RKO (cell line): ENCODE results near the gene ZBTB43.
"Not testable (repeated sequence)": the region's sequence is repeated elsewhere in the genome, so short reads cannot be mapped to it uniquely, and the experiment has no call there.

Experiments used
- DNase-seq: peaks from one replicate; pipeline ENCODE4 v3.0.0-alpha.2; 2016; ENCODE audit warnings: low spot score

The ZBTB43 gene, protein sequence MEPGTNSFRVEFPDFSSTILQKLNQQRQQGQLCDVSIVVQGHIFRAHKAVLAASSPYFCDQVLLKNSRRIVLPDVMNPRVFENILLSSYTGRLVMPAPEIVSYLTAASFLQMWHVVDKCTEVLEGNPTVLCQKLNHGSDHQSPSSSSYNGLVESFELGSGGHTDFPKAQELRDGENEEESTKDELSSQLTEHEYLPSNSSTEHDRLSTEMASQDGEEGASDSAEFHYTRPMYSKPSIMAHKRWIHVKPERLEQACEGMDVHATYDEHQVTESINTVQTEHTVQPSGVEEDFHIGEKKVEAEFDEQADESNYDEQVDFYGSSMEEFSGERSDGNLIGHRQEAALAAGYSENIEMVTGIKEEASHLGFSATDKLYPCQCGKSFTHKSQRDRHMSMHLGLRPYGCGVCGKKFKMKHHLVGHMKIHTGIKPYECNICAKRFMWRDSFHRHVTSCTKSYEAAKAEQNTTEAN

GRCh38 chr9:126804696-126805553 lies at the start of gene ZBTB43:
ZBTB43 (plus strand) TSS chr9:126805040; CDS start chr9:126832510, 27,470 bp downstream.
- peak; percentile 99 for DNase-seq

DNA sequence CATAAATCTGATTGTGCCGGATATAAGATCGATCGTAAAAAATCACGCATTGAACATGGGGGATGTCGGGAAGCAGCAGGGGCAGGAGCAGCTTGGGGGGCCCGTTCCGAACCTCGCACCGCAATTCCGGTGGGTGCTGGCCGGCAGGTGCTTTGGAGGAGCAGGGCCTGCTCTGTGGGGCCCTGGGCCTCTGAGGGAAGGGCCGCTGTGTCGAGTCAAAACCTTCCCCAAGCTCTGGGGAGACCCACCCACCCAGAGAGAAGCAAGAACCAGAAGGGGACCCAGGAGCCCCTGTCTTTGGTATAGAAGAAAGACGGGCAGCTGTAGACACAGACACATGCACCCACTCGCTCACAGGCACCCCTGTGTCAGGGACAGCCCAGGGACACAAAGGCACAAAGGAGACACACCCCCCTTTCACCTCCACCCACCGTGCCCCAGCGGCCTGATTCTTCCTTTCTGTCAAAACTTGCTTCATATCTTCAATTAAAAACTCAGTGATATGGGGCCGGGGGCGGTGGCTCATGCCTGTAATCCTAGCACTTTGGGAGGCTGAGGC lies 49.4 kb upstream of the ZBTB43 start:
- no peak for DNase-seq

DNA sequence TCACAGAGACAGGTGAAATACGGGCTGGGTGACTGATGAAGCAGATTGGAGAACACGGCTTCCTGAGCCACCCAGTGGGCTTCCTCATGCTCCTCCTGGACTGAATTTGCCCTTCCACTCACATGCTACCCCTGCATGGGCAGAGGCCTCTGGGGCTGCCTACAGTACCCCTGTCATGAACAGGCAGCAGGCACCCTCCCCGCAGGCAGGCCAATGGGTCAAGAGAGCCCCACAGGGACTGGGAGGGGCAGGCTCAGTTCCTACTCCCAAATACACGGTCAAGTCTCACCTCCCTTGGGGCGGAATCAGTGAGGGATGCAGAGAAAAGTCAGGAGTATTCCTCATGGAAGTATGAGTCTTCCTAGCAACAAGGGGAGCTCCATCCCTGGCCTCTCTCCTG lies 48.6 kb upstream of the ZBTB43 start:
- no peak for DNase-seq

- DNase-seq: no peak
Measured at GRCh38 chr9:126756876-126757415, 47.9 kb upstream of the ZBTB43 start.

DNA sequence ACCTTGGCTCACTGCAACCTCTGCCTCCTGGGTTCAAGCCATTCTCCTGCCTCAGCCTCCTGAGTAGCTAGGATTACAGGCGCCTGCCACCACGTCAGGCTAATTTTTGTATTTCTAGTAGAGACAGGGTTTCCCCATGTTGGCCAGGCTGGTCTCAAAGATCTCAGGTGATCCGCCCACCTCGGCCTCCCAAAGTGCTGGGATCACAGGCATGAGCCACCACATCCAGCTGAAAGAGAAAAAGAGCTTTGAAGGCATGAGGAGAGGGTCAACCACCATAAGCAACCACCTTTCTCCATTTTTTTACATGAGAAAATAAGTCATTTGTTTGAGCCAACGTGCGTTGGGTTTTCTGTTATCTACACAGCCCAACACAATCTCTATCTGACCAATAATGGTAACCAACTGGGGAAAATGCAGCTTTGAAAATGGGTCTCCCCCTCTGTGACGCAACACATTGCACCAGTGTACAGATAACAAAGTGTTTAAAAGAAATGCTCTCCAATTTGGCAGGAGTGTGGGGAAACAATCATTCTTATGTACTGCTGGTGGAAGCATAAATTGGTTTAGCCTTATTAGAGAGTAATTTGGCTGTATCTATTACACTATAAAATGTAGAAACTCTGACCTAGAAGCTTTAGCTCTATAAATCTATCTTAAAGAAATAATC lies 45.8 kb upstream of the ZBTB43 start:
- no peak for DNase-seq

DNA sequence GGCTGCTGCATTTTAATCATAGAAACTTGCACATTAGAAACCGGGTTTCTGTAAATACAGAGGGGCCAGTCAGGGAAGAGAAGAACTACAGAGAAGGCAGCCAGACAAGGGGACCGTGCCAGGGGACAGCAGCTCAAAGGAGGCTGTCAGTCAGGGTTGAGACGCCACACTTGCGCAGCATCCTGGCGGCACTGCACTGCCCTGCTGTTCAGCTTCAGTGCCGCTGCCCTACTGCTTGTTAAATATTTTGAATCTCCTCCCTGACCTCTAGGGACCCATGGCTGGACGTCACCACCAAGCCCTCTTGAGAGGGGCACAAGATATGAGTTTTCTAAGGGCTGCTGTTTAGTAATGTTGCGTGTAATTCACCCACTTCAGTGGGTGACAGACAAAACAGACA lies 43.6 kb upstream of the ZBTB43 start:
- DNase-seq: no peak

DNA sequence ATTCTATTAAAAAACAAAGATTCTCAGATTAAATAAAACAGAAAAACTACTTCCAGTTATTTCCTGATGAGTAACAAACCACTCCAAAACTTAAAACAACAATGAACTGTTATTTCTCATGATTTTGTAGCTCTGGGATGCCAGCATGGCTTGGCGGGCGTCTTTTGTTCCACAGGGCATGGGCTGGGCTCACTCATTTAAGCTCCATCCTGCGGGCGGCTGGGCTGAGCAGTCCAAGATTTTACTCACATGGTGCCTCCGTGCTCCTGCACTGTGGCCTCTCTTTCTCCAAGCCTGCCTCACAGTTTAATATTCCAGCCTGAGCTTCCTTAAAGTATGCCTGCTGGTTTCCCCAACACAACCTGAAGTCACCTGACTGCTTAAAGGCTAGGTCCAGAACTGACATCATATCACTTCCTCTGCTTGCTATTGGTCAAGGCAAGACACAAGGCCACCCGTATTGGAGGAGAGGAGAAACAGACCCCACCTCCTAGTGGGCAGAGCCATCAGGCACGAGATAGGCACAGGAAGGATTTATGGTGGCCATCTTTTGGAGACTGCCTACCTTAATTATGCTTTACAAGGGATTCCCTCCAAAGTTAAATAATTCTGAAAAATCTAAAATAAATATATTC lies 41.6 kb upstream of the ZBTB43 start:
- DNase-seq: peak; percentile 63

GRCh38 chr9:126773004-126773607 lies 31.7 kb upstream of the ZBTB43 start:
- peak; percentile 48 for DNase-seq

GRCh38 chr9:126775926-126776325 lies 28.9 kb upstream of the ZBTB43 start:
- no peak for DNase-seq

- no peak for DNase-seq
Measured at GRCh38 chr9:126777733-126778132, 27.1 kb upstream of the ZBTB43 start.

GRCh38 chr9:126778141-126778540 lies 26.7 kb upstream of the ZBTB43 start:
- no peak for DNase-seq

DNA sequence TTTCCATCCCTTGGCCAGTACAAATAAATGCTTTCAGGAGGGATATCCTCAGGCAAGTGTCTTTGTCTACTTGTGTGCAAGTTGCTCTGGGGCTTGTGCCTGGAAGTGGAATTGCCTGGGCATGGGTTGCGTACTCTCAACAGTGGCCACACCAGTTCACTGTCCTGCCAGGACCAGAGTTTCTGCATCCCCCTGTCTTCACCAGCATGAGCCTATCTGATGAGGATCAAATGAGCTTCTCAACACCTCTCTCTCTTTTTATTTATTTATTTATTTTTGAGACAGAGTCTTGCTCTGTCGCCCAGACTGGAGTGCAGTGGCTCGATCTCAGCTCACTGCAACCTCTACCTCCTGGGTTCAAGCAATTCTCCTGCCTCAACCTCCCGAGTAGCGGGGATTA lies 26.1 kb upstream of the ZBTB43 start:
- DNase-seq: not testable (repeated sequence)

DNA sequence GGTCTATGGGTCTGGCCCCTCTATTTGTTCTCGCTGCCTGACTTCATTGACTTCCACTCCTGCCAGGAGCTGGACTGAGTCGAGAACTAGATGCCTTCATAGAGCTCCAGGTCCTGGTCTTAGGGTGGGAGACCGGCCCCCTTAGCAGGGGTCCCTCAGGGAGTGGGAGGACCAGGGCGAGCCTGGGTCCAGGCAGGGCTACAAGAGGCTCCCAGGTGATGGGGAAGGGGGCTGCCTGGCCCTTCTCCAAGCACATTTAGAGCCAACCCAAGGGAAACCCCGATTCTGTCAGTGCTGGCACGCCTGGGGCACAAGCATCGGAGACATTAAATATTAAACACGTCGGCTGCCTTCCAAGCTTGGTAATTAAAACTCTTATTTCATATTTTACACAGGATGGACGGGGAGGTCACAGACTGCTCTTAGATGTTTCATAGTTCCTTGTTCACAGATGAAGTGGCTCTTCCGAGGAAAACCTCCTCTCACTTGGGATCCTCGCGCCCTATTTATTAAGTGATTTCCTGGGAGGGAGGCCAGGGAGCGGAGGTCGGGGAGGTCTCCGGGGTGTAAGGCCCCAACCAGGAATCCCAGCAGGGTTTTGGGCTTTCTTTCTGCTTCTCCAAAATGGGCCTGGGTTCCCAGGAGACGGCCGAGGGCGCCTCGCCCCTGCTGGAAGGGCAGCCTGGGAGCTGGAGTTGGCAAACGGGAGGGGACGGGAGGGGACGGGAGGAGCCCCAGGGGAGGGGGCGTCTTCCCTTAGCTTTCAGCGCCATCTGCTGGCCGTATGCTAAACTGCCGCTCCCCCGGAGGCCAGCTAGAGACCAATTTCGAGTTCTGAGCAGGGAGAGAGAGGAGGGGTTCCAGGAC lies 23.4 kb upstream of the ZBTB43 start:
- peak; percentile 82 for DNase-seq

DNA sequence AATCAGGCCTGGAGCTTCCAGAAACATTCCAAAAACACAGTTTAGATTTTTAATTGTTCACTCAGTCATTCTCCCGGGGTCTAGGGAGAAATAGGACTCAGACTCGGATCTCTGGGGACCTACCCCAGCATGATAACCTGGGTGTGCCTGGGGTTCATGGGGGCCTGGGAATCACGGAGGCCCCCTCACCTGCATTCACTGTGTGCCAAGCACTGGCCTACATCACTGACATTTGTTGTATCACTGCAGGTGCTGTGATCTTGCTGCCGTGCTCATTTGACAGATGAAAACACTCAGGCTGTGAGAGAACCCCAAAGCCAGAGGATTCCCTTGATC lies 22.8 kb upstream of the ZBTB43 start:
- DNase-seq: no peak

GRCh38 chr9:126783949-126784348 lies 20.9 kb upstream of the ZBTB43 start:
- DNase-seq: no peak

- no peak for DNase-seq
Measured at GRCh38 chr9:126784401-126784800, 20.4 kb upstream of the ZBTB43 start.

DNA sequence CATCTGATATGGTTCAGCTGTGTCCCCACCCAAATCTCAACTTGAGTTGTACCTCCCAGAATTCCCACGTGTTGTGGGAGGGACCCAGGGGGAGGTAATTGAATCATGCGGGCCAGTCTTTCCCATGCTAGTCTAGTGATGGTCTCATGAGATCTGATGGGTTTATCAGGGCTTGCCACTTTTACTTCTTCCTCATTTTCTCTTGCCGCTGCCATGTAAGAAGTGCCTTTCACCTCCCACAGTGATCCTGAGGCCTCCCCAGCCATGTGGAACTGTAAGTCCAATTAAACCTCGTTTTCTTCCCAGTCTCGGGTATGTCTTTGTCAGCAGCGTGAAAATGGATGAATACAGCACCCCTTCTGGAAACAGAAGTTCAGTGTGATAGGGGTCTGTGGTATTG lies 20.0 kb upstream of the ZBTB43 start:
- not testable (repeated sequence) for DNase-seq

GRCh38 chr9:126788046-126788445 lies 16.8 kb upstream of the ZBTB43 start:
- DNase-seq: no peak

- peak; percentile 78 for DNase-seq
Measured at GRCh38 chr9:126788634-126789349, 16.0 kb upstream of the ZBTB43 start.
